ENCODE data around the gene ARHGAP18.

ARHGAP18 gene

GRCh38 chr6:129592516-129593232 lies 117.3 kb downstream of the ARHGAP18 start:
- peak; percentile 69 for DNase-seq (ENCODE audit: low read depth)
- TF ChIP-seq, protein P1, sequence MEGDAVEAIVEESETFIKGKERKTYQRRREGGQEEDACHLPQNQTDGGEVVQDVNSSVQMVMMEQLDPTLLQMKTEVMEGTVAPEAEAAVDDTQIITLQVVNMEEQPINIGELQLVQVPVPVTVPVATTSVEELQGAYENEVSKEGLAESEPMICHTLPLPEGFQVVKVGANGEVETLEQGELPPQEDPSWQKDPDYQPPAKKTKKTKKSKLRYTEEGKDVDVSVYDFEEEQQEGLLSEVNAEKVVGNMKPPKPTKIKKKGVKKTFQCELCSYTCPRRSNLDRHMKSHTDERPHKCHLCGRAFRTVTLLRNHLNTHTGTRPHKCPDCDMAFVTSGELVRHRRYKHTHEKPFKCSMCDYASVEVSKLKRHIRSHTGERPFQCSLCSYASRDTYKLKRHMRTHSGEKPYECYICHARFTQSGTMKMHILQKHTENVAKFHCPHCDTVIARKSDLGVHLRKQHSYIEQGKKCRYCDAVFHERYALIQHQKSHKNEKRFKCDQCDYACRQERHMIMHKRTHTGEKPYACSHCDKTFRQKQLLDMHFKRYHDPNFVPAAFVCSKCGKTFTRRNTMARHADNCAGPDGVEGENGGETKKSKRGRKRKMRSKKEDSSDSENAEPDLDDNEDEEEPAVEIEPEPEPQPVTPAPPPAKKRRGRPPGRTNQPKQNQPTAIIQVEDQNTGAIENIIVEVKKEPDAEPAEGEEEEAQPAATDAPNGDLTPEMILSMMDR (IDR thresholded peaks at IDR 0.05; ENCODE audit: insufficient read depth, low read depth, low read length, missing control alignments), result no peak
- no peak overlapping the region for H3K4me3 ChIP-seq (ENCODE audit: low read length)

DNA sequence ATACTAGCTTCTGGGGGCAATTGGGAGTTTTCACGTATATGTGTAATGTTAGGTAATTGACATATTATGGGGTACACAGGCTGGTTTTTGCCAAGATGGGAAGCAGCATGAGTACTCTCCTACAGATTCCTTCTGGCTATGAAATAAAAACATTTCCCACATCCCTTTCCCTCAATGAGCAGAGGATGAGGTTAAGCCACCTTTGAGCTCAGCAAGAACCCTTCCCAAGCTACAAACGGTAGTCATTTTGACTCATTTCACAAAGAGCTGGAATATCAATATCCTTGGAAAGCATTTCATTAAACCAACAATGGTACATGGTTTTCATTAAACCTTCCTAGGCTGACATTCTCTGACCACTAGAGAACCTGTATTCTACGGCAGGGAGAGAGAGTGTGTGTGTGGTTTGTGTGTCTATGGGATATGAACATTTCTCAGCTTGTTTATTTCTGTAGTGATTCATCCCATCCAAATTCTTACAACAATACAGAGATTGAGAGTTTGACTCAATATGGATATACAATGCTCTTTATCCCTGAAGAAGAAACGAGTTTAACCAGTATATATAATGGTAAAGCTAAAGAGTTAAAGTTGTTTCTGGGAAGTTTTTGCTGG lies 119.5 kb downstream of the ARHGAP18 start:
- TF ChIP-seq, protein P1 (IDR thresholded peaks at IDR 0.05; ENCODE audit: insufficient read depth, low read depth, low read length, missing control alignments), result no peak
- DNase-seq (ENCODE audit: low read depth), result peak; percentile 85

GRCh38 chr6:129586815-129587214 lies 123.2 kb downstream of the ARHGAP18 start:
- no peak for DNase-seq (ENCODE audit: low read depth)
- H3K4me3 ChIP-seq (ENCODE audit: low read length), result no peak overlapping the region
- TF ChIP-seq, protein P1 (IDR thresholded peaks at IDR 0.05; ENCODE audit: insufficient read depth, low read depth, low read length, missing control alignments), result no peak

More for the DNA sequence above, 119.5 kb downstream of the ARHGAP18 start:
- no peak overlapping the region for H3K4me3 ChIP-seq (ENCODE audit: low read length)

GRCh38 chr6:129583866-129584265 lies 126.1 kb downstream of the ARHGAP18 start:
- TF ChIP-seq, protein P1 (IDR thresholded peaks at IDR 0.05; ENCODE audit: insufficient read depth, low read depth, low read length, missing control alignments), result no peak

GRCh38 chr6:129578315-129578714 lies 131.7 kb downstream of the ARHGAP18 start:
- no peak for DNase-seq (ENCODE audit: low read depth)
- TF ChIP-seq, protein P1 (IDR thresholded peaks at IDR 0.05; ENCODE audit: insufficient read depth, low read depth, low read length, missing control alignments), result no peak
- no peak overlapping the region for H3K4me3 ChIP-seq (ENCODE audit: low read length)

More at GRCh38 chr6:129583866-129584265, 126.1 kb downstream of the ARHGAP18 start:
- DNase-seq (ENCODE audit: low read depth), result no peak
- H3K4me3 ChIP-seq (ENCODE audit: low read length), result no peak overlapping the region

- DNase-seq (ENCODE audit: low read depth), result no peak
- TF ChIP-seq, protein P1 (IDR thresholded peaks at IDR 0.05; ENCODE audit: insufficient read depth, low read depth, low read length, missing control alignments), result no peak
- no peak overlapping the region for H3K4me3 ChIP-seq (ENCODE audit: low read length)
Observed at GRCh38 chr6:129577691-129578090, 132.3 kb downstream of the ARHGAP18 start.

Measured in epithelial cell of esophagus (primary cell).